HCT116 (cell line): ENCODE results near the gene CERS6. TPM values are rescaled to one million over a fixed set of nuclear protein-coding genes. Genes with fewer than 3 reads are reported as not detected.

Experiments
- ATAC-seq: fragments of 200-7000 bp; cut with Tn5 transposase; 2 replicates; pipeline ENCODE4 v1.9.1; 2020; ENCODE audit warnings: mild to moderate bottlenecking, moderate library complexity
- BruUV-seq: library from RNA; stranded (reverse); fragments of 400-500 nt; replicated peaks from 2 replicates; lab custom pipeline; 2021; lab: Mats Ljungman, UMichigan
- CTCF ChIA-PET: fragments of 300-600 bp; sonication (Branson Sonifier 250); formaldehyde crosslinking; loops from one replicate; lab custom pipeline; 2021; ENCODE audit warnings: antibody characterized with exemption; lab: Charles Lee
- POLR2A ChIA-PET: fragments of 300-600, 350-600 bp; sonication (Branson Sonifier 250); formaldehyde crosslinking; loops from one replicate; lab custom pipeline; 2021; ENCODE audit warnings: antibody characterized with exemption; lab: Charles Lee
- RAD21 ChIA-PET, 2 experiments: fragments of 300-600 bp; sonication (Branson Sonifier 250); formaldehyde crosslinking; loops; one replicate each; lab custom pipeline; 2023; ENCODE audit warnings: low total read pairs in 2 of 2; ENCODE audit not compliant: uncharacterized antibody in 2 of 2, unreplicated experiment in 2 of 2, low non-redundant PET in 1 of 2; lab: Charles Lee
- DNase-seq: peaks from one replicate; pipeline ENCODE4 v3.0.0-alpha.2; 2010; ENCODE audit warnings: low read depth, low spot score
- H2AFZ ChIP-seq: fragments of 200-600 bp; shearing (Covaris generic), sonication (generic); 2 replicates; pipeline ENCODE4 v1.6.1; 2017; ENCODE audit warnings: low read depth, mixed run types, mixed read lengths, antibody characterized with exemption, low read length; ENCODE audit not compliant: poor library complexity, severe bottlenecking
- H3K27ac ChIP-seq: 2 replicates; pipeline ENCODE4 v1.5.1; 2012; ENCODE audit warnings: low read depth, low read length
- H3K27me3 ChIP-seq: fragments of 200-600 bp; sonication (generic); 2 replicates; pipeline ENCODE4 v1.6.1; 2016; ENCODE audit warnings: mixed run types, low read length, mixed read lengths; ENCODE audit not compliant: insufficient read depth
- H3K36me3 ChIP-seq, 2 experiments: fragments of 200-500 bp in 1 of 2; fragments of 200-600 bp in 1 of 2; sonication (Bioruptor generic) in 1 of 2; sonication (generic) in 1 of 2; 2 replicates each; pipeline versions ENCODE4 v1.5.1 to v1.6.1; 2014 to 2016; ENCODE audit warnings: low read length in 2 of 2, inconsistent platforms in 1 of 2, mixed read lengths in 1 of 2, mixed run types in 1 of 2; ENCODE audit not compliant: insufficient read depth in 2 of 2, control insufficient read depth in 1 of 2
- H3K4me1 ChIP-seq, 2 experiments: fragments of 200-600 bp in 1 of 2; sonication (generic) in 1 of 2; 2 replicates each; pipeline versions ENCODE4 v1.5.1 to v1.6.1; 2012 to 2017; ENCODE audit warnings: low read length in 2 of 2, inconsistent platforms in 1 of 2, mild to moderate bottlenecking in 1 of 2, mixed read lengths in 1 of 2, mixed run types in 1 of 2, moderate library complexity in 1 of 2; ENCODE audit not compliant: insufficient read depth in 2 of 2, control insufficient read depth in 1 of 2
- H3K4me2 ChIP-seq: fragments of 200-600 bp; sonication (generic); 2 replicates; pipeline ENCODE4 v1.6.1; 2017; ENCODE audit warnings: mixed run types, low read length, mixed read lengths
- H3K4me3 ChIP-seq, 2 experiments: fragments of 200-600 bp in 1 of 2; sonication (generic) in 1 of 2; replicated peaks in 1 of 2; 2 replicates each; pipeline ENCODE4 v1.5.1; 2011 to 2016; ENCODE audit warnings: low read length in 2 of 2, control low read depth in 1 of 2, low read depth in 1 of 2, mild to moderate bottlenecking in 1 of 2, mixed read lengths in 1 of 2, mixed run types in 1 of 2
- H3K79me2 ChIP-seq: fragments of 200-600 bp; sonication (generic); 2 replicates; pipeline ENCODE4 v1.6.1; 2017; ENCODE audit warnings: mild to moderate bottlenecking, mixed run types, low read length, moderate library complexity, mixed read lengths; ENCODE audit not compliant: insufficient read depth
- H3K9ac ChIP-seq: fragments of 200-600 bp; sonication (generic); 2 replicates; pipeline ENCODE4 v1.6.1; 2016; ENCODE audit warnings: low read length, mixed read lengths
- H3K9me2 ChIP-seq: fragments of 200-600 bp; sonication (generic), shearing (Covaris generic); 2 replicates; pipeline ENCODE4 v1.6.1; 2017; ENCODE audit warnings: mixed run types, mild to moderate bottlenecking, moderate library complexity; ENCODE audit not compliant: insufficient read depth
- H3K9me3 ChIP-seq, 2 experiments: fragments of 200-500 bp in 1 of 2; fragments of 200-600 bp in 1 of 2; sonication (Bioruptor generic) in 1 of 2; sonication (generic) in 1 of 2; 2 replicates each; pipeline ENCODE4 v1.6.1; 2014 to 2017; ENCODE audit warnings: low read length in 2 of 2, mixed read lengths in 2 of 2, inconsistent platforms in 1 of 2, low read depth in 1 of 2, mild to moderate bottlenecking in 1 of 2, mixed run types in 1 of 2, moderate library complexity in 1 of 2; ENCODE audit not compliant: control insufficient read depth in 1 of 2, insufficient read depth in 1 of 2
- H4K20me1 ChIP-seq: fragments of 200-600 bp; sonication (generic), shearing (Covaris generic); 2 replicates; pipeline ENCODE4 v1.6.1; 2017; ENCODE audit warnings: mixed run types, mild to moderate bottlenecking, moderate library complexity; ENCODE audit not compliant: insufficient read depth
- CBX3 ChIP-seq: IDR thresholded peaks from 2 replicates; pipeline ENCODE4 v1.6.1; 2012; ENCODE audit warnings: low read depth
- EZH2phosphoT487 ChIP-seq: fragments of 200-600 bp; IDR thresholded peaks from 2 replicates; pipeline ENCODE4 v1.6.1; 2018; ENCODE audit warnings: antibody characterized with exemption, borderline replicate concordance
- MAX ChIP-seq: IDR thresholded peaks from 2 replicates; pipeline ENCODE4 v1.6.1; 2012
- POLR2AphosphoS5 ChIP-seq: IDR thresholded peaks from 2 replicates; pipeline ENCODE4 v1.6.1; 2011; ENCODE audit warnings: mild to moderate bottlenecking, low read depth, low read length, moderate library complexity
- REST ChIP-seq: IDR thresholded peaks from 2 replicates; pipeline ENCODE4 v1.6.1; 2012; ENCODE audit warnings: low read depth
- intact Hi-C: fragments of 100-400 bp; cut with micrococcal nuclease; formaldehyde crosslinking; loops from 2 replicates; pipeline ENCODE4 v1.10.0; 2022
- total RNA-seq: library from RNA; stranded (reverse); gene quantifications from one replicate; pipeline ENCODE4 v1.2.1, GENCODE V29; 2021; ENCODE audit not compliant: unreplicated experiment

CERS6 gene
- total RNA-seq, 1 experiment from 2014 or later = 37.0 TPM

- Histone ChIP-seq H3K4me2 (no peak overlapping the region), H4K20me1 (peaks cover 6% of the 10 kb centered on the region; the same call in 1 of the 2 replicates), H3K36me3 (no peaks in the 10 kb centered on the region), H3K9ac (no peak overlapping the region), H3K4me3 (no peak overlapping the region), H2AFZ (no peak overlapping the region), H3K27ac (no peak overlapping the region), H3K9me3 (no peaks in the 10 kb centered on the region), H3K9me2 (no peaks in the 10 kb centered on the region), H3K79me2 (peaks cover 78% of the 10 kb centered on the region), H3K4me1 (peaks cover 0 to 6% of the 10 kb centered on the region in 2 experiments; a peak in 1 of 4 replicates), H3K27me3 (no peaks in the 10 kb centered on the region)
- ATAC-seq (no peak), DNase-seq (no peak)
- intact Hi-C loops = no loop called here
- RAD21 ChIA-PET = no interaction called here
- POLR2A ChIA-PET = no interaction called here
- CTCF ChIA-PET = no interaction called here
- TF ChIP-seq CBX3 = no peak
- TF ChIP-seq POLR2AphosphoS5 = no peak
- TF ChIP-seq MAX = no peak
- no peak for TF ChIP-seq REST
- no peak for TF ChIP-seq EZH2phosphoT487
- BruUV-seq = no TSS peak
Observed at GRCh38 chr2:168525020-168525419, 68.9 kb downstream of the CERS6 start.
